ENCODE measurements around the gene PUSL1.
A peak's percentile ranks its signal among the peaks of the same experiment; 100 is the strongest.

PUSL1 gene

GRCh38 chr1:1346501-1346890 lies 38.1 kb downstream of the PUSL1 start:
- no peak for DNase-seq (ENCODE audit: extremely low spot score)
- TF ChIP-seq L3MBTL2 (conservative IDR thresholded peaks at IDR 0.05) (no peak), CTBP1 (IDR thresholded peaks at IDR 0.05; ENCODE audit: borderline replicate concordance) (no peak), ARNT (IDR thresholded peaks at IDR 0.05) (no peak), LEF1 (IDR thresholded peaks at IDR 0.05; ENCODE audit: borderline replicate concordance) (no peak), NFRKB (IDR thresholded peaks at IDR 0.05) (no peak), FOXA1 (IDR thresholded peaks at IDR 0.05) (no peak), FOXM1 (IDR thresholded peaks at IDR 0.05; ENCODE audit: borderline replicate concordance) (no peak), SP1 (IDR thresholded peaks at IDR 0.05) (no peak), PKNOX1 (IDR thresholded peaks at IDR 0.05) (no peak), SUZ12 (IDR thresholded peaks at IDR 0.05) (no peak)
- ChIA-PET POLR2A (no interaction called here), CTCF (interaction anchor here (1.9 kb wide), 1 partner anchor 158 kb away, joined by 9 read pairs; no protein-coding TSS in a partner anchor)

DNA sequence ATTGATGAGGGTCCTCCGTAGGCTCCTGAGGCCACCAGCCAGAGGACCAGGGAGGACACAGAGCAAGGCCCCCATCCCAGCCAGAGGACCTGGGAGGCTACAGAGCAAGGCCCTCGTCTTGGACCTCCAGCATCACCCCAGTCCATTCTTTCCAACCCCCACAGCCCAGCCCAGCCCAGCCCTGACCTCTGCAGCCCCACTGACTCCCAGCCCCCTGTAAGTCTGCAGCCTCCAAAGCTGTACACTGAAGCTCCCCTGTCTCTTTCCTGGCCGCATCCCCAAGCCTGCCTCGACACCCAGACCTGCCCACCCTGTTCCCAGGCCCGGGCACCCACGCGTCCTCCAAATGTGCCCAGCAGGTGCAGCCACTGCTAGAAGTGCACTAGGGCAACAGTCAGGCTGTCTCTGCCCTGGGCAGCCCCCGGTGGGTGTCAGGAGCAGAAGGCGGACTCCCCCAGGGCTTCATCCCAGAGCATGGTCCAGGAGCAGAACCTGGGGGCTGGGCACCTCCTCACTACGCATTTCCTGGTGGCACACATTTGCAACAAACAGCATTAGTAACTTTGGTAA lies 38.7 kb downstream of the PUSL1 start:
- TF ChIP-seq ZNF384 (IDR thresholded peaks at IDR 0.05), result no peak
- TF ChIP-seq SUZ12 (IDR thresholded peaks at IDR 0.05), result no peak
- no peak for TF ChIP-seq ARNT (IDR thresholded peaks at IDR 0.05)
- no peak for TF ChIP-seq FOXM1 (IDR thresholded peaks at IDR 0.05; ENCODE audit: borderline replicate concordance)
- TF ChIP-seq L3MBTL2 (conservative IDR thresholded peaks at IDR 0.05), result no peak
- no peak for TF ChIP-seq CTBP1 (IDR thresholded peaks at IDR 0.05; ENCODE audit: borderline replicate concordance)
- no peak for TF ChIP-seq TARDBP (IDR thresholded peaks at IDR 0.05)
- TF ChIP-seq NFRKB (IDR thresholded peaks at IDR 0.05), result no peak
- POLR2A ChIA-PET, result interaction anchor here (0.8 to 1.2 kb wide), 6 partner anchors 11 to 52 kb away, joined by 3 to 5 read pairs (median 4); partner anchors contain the start of genes AURKAIP1 and CCNL2
- no peak for DNase-seq (ENCODE audit: extremely low spot score)
- CTCF ChIA-PET, result interaction anchor here (0.5 kb wide), 1 partner anchor 311 kb away, joined by 4 read pairs; no protein-coding TSS in a partner anchor

- POLR2A ChIA-PET, result interaction anchor here (0.8 to 1.4 kb wide), 9 partner anchors 10 to 53 kb away, joined by 3 to 5 read pairs (median 4); partner anchors contain the start of genes AURKAIP1 and CCNL2
- CTCF ChIA-PET, result no interaction called here
- DNase-seq (ENCODE audit: extremely low spot score), result peak; percentile 49
- no peak for TF ChIP-seq HDGF (IDR thresholded peaks at IDR 0.05; ENCODE audit: borderline replicate concordance)
- TF ChIP-seq TARDBP (IDR thresholded peaks at IDR 0.05), result no peak
- TF ChIP-seq NFRKB (IDR thresholded peaks at IDR 0.05), result no peak
- no peak for TF ChIP-seq FOXM1 (IDR thresholded peaks at IDR 0.05; ENCODE audit: borderline replicate concordance)
- no peak for TF ChIP-seq FOXK2 (IDR thresholded peaks at IDR 0.05)
- no peak for TF ChIP-seq L3MBTL2 (conservative IDR thresholded peaks at IDR 0.05)
- no peak for TF ChIP-seq CTBP1 (IDR thresholded peaks at IDR 0.05; ENCODE audit: borderline replicate concordance)
- TF ChIP-seq ZNF384 (IDR thresholded peaks at IDR 0.05), result no peak
- TF ChIP-seq SP1 (IDR thresholded peaks at IDR 0.05), result no peak
Observed at GRCh38 chr1:1347663-1348419, 39.4 kb downstream of the PUSL1 start.

DNA sequence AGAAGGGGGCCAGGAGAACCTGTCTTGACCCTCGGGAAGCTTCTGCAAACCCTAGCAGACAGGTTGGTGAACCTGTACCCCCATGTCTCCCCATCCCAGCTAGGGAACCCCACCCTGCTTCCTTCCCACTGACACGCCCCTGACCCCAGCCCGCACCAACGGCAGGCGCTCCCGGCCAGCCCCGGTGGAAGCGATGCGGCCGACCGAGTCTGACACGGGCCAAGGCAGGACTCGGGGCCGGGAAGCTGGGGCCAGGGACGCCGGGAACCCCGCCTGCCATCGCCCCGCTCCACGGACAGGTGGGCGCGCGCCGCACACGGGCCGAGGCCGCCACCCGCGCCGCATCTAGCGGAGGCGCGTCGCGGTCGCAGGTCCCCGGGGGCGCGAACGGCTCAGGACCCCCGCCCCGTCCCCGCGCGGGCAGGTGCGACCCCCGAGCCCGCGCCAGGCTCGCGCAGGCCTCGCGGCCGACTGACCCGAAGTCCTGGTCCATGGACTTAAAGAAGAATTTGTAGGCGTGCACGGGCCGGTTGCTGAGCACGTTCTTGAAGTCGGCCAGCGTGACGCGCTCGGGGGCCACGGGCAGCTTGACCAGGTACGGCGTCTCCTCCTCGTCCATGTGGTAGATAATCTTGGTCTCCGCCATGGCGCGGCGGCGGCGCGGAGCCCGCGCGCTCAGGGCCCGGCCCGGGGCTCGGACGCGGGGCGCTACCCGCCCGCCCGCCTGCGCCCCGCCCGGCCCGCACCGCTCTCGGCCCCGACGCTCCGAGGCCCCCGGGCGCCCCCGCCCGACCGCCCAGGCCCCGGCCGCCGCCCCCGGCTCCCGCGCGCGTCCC lies 40.2 kb downstream of the PUSL1 start:
- TF ChIP-seq L3MBTL2 (conservative IDR thresholded peaks at IDR 0.05), result no peak
- no peak for TF ChIP-seq BHLHE40 (IDR thresholded peaks at IDR 0.05; ENCODE audit: borderline replicate concordance)
- no peak for TF ChIP-seq CTBP1 (IDR thresholded peaks at IDR 0.05; ENCODE audit: borderline replicate concordance)
- TF ChIP-seq ARNT (IDR thresholded peaks at IDR 0.05), result no peak
- no peak for DNase-seq (ENCODE audit: extremely low spot score)
- ChIA-PET POLR2A (interaction anchor here (0.8 to 1.4 kb wide), 7 partner anchors 11 to 52 kb away, joined by 3 to 5 read pairs (median 3); partner anchors contain the start of gene AURKAIP1), CTCF (no interaction called here)

DNA sequence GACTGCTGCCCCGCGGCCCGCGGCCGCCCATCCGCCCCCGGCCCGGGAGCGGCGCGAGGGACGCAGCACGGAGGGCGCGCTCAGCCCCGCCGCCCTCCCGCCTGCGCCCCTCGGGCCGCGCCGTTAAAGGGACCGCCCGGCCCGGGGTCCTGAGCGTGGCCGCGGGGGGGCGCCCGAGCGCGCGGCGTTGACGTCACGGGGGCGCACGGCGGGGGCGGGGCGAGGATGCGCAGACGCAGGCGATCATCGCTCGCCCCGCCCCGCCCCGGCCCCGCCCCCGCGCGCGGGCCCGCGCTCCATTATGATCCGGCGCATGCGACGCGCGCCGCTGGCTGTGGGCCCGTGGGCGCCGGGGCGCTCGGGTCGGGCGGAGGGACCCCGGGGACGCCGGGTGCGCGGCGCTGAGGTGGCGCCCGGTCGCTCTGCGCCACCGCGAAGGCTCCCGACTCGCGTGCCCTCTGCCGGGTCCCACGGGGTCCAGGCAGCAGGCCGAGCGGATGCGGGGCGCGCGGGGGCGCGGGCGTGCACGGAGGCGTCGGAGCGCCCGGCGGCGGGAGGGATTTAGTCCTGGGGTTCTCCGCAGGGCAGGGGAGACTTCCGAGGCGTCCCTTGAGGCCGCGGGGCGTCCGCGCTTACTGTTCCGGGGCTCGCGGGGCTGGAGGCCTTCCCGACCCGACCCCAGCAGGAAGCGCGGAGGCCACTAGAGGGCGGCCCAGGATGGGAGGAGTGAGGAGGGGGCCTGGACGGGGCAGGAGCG lies 41.0 kb downstream of the PUSL1 start, which contains the start of gene DVL1:
TSS of gene DVL1 (minus strand) at position 163 of the 757 bp plus-strand sequence. CDS start 353 bp downstream, outside the sequence.
- TF ChIP-seq ZNF384 (IDR thresholded peaks at IDR 0.05) (no peak), FOXA1 (IDR thresholded peaks at IDR 0.05) (no peak), SP1 (IDR thresholded peaks at IDR 0.05) (no peak), ELF4 (IDR thresholded peaks at IDR 0.05) (no peak), LEF1 (IDR thresholded peaks at IDR 0.05; ENCODE audit: borderline replicate concordance) (no peak), L3MBTL2 (conservative IDR thresholded peaks at IDR 0.05) (no peak), TARDBP (IDR thresholded peaks at IDR 0.05) (no peak), FOXK2 (IDR thresholded peaks at IDR 0.05) (no peak), CTBP1 (IDR thresholded peaks at IDR 0.05; ENCODE audit: borderline replicate concordance) (no peak), ARNT (IDR thresholded peaks at IDR 0.05) (no peak)
- peak; percentile 88 for DNase-seq (ENCODE audit: extremely low spot score)
- POLR2A ChIA-PET, result interaction anchor here (1.4 kb wide), 1 partner anchor 51 kb away, joined by 3 read pairs; no protein-coding TSS in a partner anchor
- CTCF ChIA-PET, result no interaction called here

All from HEK293T (cell line).